Measurements from ENCODE around the gene SMPD1.
"Not testable (repeated sequence)": the region's sequence is repeated elsewhere in the genome, so short reads cannot be mapped to it uniquely, and the experiment has no call there.

The SMPD1 gene

GRCh38 chr11:6388748-6389147 lies 1.5 kb upstream of the SMPD1 start:
- Histone ChIP-seq H4K20me1 (ENCODE audit: insufficient read depth, low read length) (peaks cover 10% of the 10 kb centered on the region; the same call in 1 of the 2 replicates), H3K36me3 (ENCODE audit: insufficient read depth, low read length) (no peaks in the 10 kb centered on the region), H3K4me2 (ENCODE audit: insufficient read depth, low read length) (no peak overlapping the region), H3K27me3 (ENCODE audit: insufficient read depth, low read length, poor library complexity) (no peaks in the 10 kb centered on the region), H3K27ac (ENCODE audit: low read length) (no peak overlapping the region), H2AFZ (ENCODE audit: low read depth, low read length) (no peak overlapping the region), H3K79me2 (ENCODE audit: insufficient read depth, low read length) (no peaks in the 10 kb centered on the region), H3K4me1 (ENCODE audit: insufficient read depth, low read length) (peaks cover 26% of the 10 kb centered on the region), H3K9ac (ENCODE audit: low read depth, low read length) (no peak overlapping the region), H3K9me3 (ENCODE audit: insufficient read depth, low read length, severe bottlenecking) (no peaks in the 10 kb centered on the region), H3K4me3 (ENCODE audit: low read depth in 1 of 2, low read length in 2 of 2) (no peak overlapping the region)
- ATAC-seq (ENCODE audit: insufficient read depth, low read depth) (no peak), DNase-seq (no peak)
- no peak for TF ChIP-seq EZH2 (IDR thresholded peaks at IDR 0.05; ENCODE audit: borderline replicate concordance, low read depth, low read length, severe bottlenecking)
- no peak for TF ChIP-seq CTCF (IDR thresholded peaks at IDR 0.05; ENCODE audit: borderline replicate concordance, extremely low read depth, low read length, poor library complexity, severe bottlenecking)

DNA sequence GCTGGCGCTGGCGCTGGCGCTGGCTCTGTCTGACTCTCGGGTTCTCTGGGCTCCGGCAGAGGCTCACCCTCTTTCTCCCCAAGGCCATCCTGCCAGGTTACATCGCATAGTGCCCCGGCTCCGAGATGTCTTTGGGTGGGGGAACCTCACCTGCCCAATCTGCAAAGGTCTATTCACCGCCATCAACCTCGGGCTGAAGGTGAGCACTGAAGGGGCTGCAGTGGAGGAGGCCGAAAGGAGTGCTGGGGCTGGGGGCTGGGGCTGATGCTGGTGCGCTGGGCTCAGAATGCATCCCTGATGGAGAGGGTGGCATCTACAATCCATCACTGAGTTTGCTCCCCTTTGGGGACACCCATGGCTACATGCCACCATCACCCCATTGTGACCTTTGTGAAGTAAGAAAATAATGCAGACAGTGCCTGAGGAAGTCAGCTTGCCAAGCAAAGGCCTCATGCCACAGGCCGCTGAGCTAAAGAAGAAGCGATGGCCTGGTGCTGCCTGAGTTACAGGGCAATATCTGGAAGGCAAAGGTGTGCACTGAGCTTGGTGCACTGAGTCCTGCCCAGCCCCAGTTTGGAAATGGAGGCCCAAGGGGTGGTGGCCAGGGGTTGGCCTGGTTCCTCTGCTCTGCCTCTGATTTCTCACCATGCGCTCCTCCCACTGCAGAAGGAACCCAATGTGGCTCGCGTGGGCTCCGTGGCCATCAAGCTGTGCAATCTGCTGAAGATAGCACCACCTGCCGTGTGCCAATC lies 620 bp downstream of the SMPD1 start:
- Histone ChIP-seq H4K20me1 (ENCODE audit: insufficient read depth, low read length) (peaks cover 10% of the 10 kb centered on the region; the same call in 1 of the 2 replicates), H3K9me3 (ENCODE audit: insufficient read depth, low read length, severe bottlenecking) (no peaks in the 10 kb centered on the region), H2AFZ (ENCODE audit: low read depth, low read length) (peak overlapping the region; percentile 63), H3K27me3 (ENCODE audit: insufficient read depth, low read length, poor library complexity) (no peaks in the 10 kb centered on the region), H3K4me2 (ENCODE audit: insufficient read depth, low read length) (peak overlapping the region; percentile 69), H3K27ac (ENCODE audit: low read length) (peak overlapping the region; percentile 60; the same call in 1 of the 2 replicates), H3K4me3 (ENCODE audit: low read depth in 1 of 2, low read length in 2 of 2) (peak overlapping the region; percentile 23 to 69; a peak in 3 of 4 replicates), H3K9ac (ENCODE audit: low read depth, low read length) (peak overlapping the region; percentile 61), H3K79me2 (ENCODE audit: insufficient read depth, low read length) (no peaks in the 10 kb centered on the region), H3K4me1 (ENCODE audit: insufficient read depth, low read length) (peaks cover 26% of the 10 kb centered on the region), H3K36me3 (ENCODE audit: insufficient read depth, low read length) (no peaks in the 10 kb centered on the region)
- TF ChIP-seq CTCF (IDR thresholded peaks at IDR 0.05; ENCODE audit: borderline replicate concordance, extremely low read depth, low read length, poor library complexity, severe bottlenecking): no peak
- TF ChIP-seq EZH2 (IDR thresholded peaks at IDR 0.05; ENCODE audit: borderline replicate concordance, low read depth, low read length, severe bottlenecking): no peak
- no peak for DNase-seq
- ATAC-seq (ENCODE audit: insufficient read depth, low read depth): no peak

DNA sequence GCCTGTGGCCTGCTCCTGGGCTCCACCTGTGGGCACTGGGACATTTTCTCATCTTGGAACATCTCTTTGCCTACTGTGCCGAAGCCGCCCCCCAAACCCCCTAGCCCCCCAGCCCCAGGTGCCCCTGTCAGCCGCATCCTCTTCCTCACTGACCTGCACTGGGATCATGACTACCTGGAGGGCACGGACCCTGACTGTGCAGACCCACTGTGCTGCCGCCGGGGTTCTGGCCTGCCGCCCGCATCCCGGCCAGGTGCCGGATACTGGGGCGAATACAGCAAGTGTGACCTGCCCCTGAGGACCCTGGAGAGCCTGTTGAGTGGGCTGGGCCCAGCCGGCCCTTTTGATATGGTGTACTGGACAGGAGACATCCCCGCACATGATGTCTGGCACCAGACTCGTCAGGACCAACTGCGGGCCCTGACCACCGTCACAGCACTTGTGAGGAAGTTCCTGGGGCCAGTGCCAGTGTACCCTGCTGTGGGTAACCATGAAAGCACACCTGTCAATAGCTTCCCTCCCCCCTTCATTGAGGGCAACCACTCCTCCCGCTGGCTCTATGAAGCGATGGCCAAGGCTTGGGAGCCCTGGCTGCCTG lies 1.4 kb downstream of the SMPD1 start:
- DNase-seq (no peak), ATAC-seq (ENCODE audit: insufficient read depth, low read depth) (no peak)
- Histone ChIP-seq H2AFZ (ENCODE audit: low read depth, low read length) (no peak overlapping the region), H3K4me2 (ENCODE audit: insufficient read depth, low read length) (peak overlapping the region; percentile 69), H3K36me3 (ENCODE audit: insufficient read depth, low read length) (no peaks in the 10 kb centered on the region), H3K27me3 (ENCODE audit: insufficient read depth, low read length, poor library complexity) (no peaks in the 10 kb centered on the region), H3K4me1 (ENCODE audit: insufficient read depth, low read length) (peaks cover 26% of the 10 kb centered on the region), H4K20me1 (ENCODE audit: insufficient read depth, low read length) (peaks cover 10% of the 10 kb centered on the region; the same call in 1 of the 2 replicates), H3K9ac (ENCODE audit: low read depth, low read length) (peak overlapping the region; percentile 61; the same call in 1 of the 2 replicates), H3K27ac (ENCODE audit: low read length) (no peak overlapping the region), H3K79me2 (ENCODE audit: insufficient read depth, low read length) (no peaks in the 10 kb centered on the region), H3K9me3 (ENCODE audit: insufficient read depth, low read length, severe bottlenecking) (no peaks in the 10 kb centered on the region), H3K4me3 (ENCODE audit: low read depth in 1 of 2, low read length in 2 of 2) (peak overlapping the region in 1 of 2 experiments; percentile 69; a peak in 1 of 4 replicates)
- TF ChIP-seq EZH2 (IDR thresholded peaks at IDR 0.05; ENCODE audit: borderline replicate concordance, low read depth, low read length, severe bottlenecking): no peak

- H3K4me2 ChIP-seq (ENCODE audit: insufficient read depth, low read length); H3K27ac ChIP-seq (ENCODE audit: low read length); DNase-seq; H3K9ac ChIP-seq (ENCODE audit: low read depth, low read length); H3K79me2 ChIP-seq (ENCODE audit: insufficient read depth, low read length); H2AFZ ChIP-seq (ENCODE audit: low read depth, low read length); H3K27me3 ChIP-seq (ENCODE audit: insufficient read depth, low read length, poor library complexity); H3K36me3 ChIP-seq (ENCODE audit: insufficient read depth, low read length); H4K20me1 ChIP-seq (ENCODE audit: insufficient read depth, low read length); ATAC-seq (ENCODE audit: insufficient read depth, low read depth); H3K9me3 ChIP-seq (ENCODE audit: insufficient read depth, low read length, severe bottlenecking); H3K4me3 ChIP-seq (ENCODE audit: low read depth in 1 of 2, low read length in 2 of 2): not testable (repeated sequence)
- peaks cover 26% of the 10 kb centered on the region for H3K4me1 ChIP-seq (ENCODE audit: insufficient read depth, low read length)
These were observed 2.0 kb downstream of the SMPD1 start for GRCh38 chr11:6392251-6392650.
